ENCODE measurements around the gene BANP. TPM values are rescaled to one million over a fixed set of nuclear protein-coding genes. Genes with fewer than 3 reads are reported as not detected.
"Not testable (repeated sequence)": the region's sequence is repeated elsewhere in the genome, so short reads cannot be mapped to it uniquely, and the experiment has no call there.

BANP gene
- total RNA-seq, 6 experiments from 2014 or later: 15.6 to 19.0 (median 16.2) TPM

GRCh38 chr16:87982581-87983041 lies 31.4 kb downstream of the BANP start:
- Mint-ChIP-seq H3K36me3 (ENCODE audit: low read depth) (no peaks in the 10 kb centered on the region; the same call in 1 of the 2 replicates), H3K4me3 (no peak overlapping the region), H3K9me3 (no peaks in the 10 kb centered on the region), H3K4me1 (ENCODE audit: low read depth) (peaks cover 28% of the 10 kb centered on the region), H3K27me3 (ENCODE audit: insufficient read depth) (peaks cover 2% of the 10 kb centered on the region; the same call in 1 of the 2 replicates), H3K27ac (no peak overlapping the region)
- DNase-seq: no peak
- TF ChIP-seq CTCF (IDR thresholded peaks at IDR 0.05): no peak

GRCh38 chr16:87983072-87983736 lies 32.0 kb downstream of the BANP start:
- not testable (repeated sequence) for H3K36me3 Mint-ChIP-seq (ENCODE audit: low read depth); DNase-seq; H3K27me3 Mint-ChIP-seq (ENCODE audit: insufficient read depth); H3K4me3 Mint-ChIP-seq; H3K9me3 Mint-ChIP-seq
- TF ChIP-seq CTCF (IDR thresholded peaks at IDR 0.05): peak; percentile 68
- H3K4me1 Mint-ChIP-seq (ENCODE audit: low read depth): peaks cover 28% of the 10 kb centered on the region
- H3K27ac Mint-ChIP-seq: peak overlapping the region; percentile 61

DNA sequence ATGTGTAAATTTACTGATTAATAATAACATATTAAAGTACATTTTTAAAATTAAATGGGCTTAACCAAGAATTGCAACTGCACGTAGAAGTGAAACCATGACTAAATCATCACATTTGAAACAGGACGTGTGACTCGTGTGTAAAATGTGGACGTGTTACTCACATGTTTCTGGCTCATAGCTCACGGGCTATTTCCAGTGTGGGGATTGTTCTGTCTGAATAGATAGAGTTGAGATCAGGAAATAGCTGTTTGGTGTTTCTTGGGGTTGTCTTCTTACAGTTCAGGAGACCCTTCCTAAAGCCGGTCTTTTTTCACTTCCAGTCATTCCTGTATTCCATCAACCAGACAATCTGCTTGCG lies 32.5 kb downstream of the BANP start:
- peak overlapping the region; percentile 61 for H3K27ac Mint-ChIP-seq
- H3K4me3 Mint-ChIP-seq; H3K27me3 Mint-ChIP-seq (ENCODE audit: insufficient read depth): not testable (repeated sequence)

DNA sequence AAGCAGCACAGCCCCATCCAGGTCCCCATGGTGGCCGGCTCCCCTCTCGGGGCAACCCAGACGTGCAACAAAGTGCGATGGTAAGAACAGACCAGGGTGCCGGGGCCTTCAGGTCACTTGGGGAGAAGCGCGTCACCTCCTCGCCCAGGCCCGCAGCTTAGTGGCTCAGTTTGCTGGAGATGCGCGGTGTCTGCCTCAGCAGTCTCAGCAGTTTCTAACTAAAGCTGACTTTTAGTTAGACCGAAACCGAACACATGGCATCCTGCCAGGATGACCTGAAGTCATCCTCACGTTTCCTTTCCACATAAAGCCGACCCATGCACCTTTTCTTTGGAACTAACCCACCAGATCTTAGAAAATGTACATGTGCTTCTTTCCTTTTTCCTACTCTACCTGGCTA lies 32.9 kb downstream of the BANP start:
- not testable (repeated sequence) for H3K36me3 Mint-ChIP-seq (ENCODE audit: low read depth); H3K4me3 Mint-ChIP-seq; H3K27me3 Mint-ChIP-seq (ENCODE audit: insufficient read depth); DNase-seq; H3K9me3 Mint-ChIP-seq
- Mint-ChIP-seq H3K4me1 (ENCODE audit: low read depth) (peaks cover 28% of the 10 kb centered on the region), H3K27ac (peak overlapping the region; percentile 61)

More for the DNA sequence above, 32.5 kb downstream of the BANP start:
- not testable (repeated sequence) for H3K36me3 Mint-ChIP-seq (ENCODE audit: low read depth); H3K9me3 Mint-ChIP-seq
- TF ChIP-seq CTCF (IDR thresholded peaks at IDR 0.05): 0 out of 2 replicates have a peak, but pooled peaks have one; percentile 5
- H3K4me1 Mint-ChIP-seq (ENCODE audit: low read depth): peaks cover 28% of the 10 kb centered on the region
- peak; percentile 37 for DNase-seq

- DNase-seq: no peak
- H3K36me3 Mint-ChIP-seq (ENCODE audit: low read depth): no peaks in the 10 kb centered on the region; the same call in 1 of the 2 replicates
- no peak for TF ChIP-seq CTCF (IDR thresholded peaks at IDR 0.05)
- H3K27me3 Mint-ChIP-seq (ENCODE audit: insufficient read depth): peaks cover 2% of the 10 kb centered on the region; the same call in 1 of the 2 replicates
- H3K27ac Mint-ChIP-seq: peak overlapping the region; percentile 61; the same call in 1 of the 2 replicates
- no peaks in the 10 kb centered on the region for H3K9me3 Mint-ChIP-seq
- H3K4me3 Mint-ChIP-seq: no peak overlapping the region
- peaks cover 28% of the 10 kb centered on the region for H3K4me1 Mint-ChIP-seq (ENCODE audit: low read depth)
These were observed 33.5 kb downstream of the BANP start for GRCh38 chr16:87984632-87985267.

DNA sequence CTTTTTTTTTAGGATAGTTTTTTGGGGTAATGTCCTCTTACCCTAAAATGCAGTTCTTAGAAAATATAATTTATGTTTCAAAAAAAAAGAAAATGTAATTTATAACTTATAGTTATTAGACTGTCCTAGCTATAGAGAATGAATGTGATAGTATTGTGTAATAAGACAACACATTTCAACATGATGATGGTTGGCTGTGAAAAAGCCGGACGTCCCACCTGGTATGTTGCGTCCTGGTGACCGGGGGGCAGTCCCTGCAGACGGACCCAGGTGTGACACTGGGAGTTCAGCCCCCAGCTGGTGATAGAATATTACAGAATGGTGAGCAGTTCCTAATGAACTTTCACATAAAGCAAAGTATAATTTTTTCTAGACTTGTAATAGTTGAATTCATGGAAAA lies 34.3 kb downstream of the BANP start:
- H3K9me3 Mint-ChIP-seq; H3K4me3 Mint-ChIP-seq; DNase-seq; H3K36me3 Mint-ChIP-seq (ENCODE audit: low read depth); H3K27me3 Mint-ChIP-seq (ENCODE audit: insufficient read depth): not testable (repeated sequence)
- Mint-ChIP-seq H3K27ac (peak overlapping the region; percentile 11; the same call in 1 of the 2 replicates), H3K4me1 (ENCODE audit: low read depth) (peaks cover 28% of the 10 kb centered on the region)
